ENCODE results near the gene POLR3B. TPM values are rescaled to one million over a fixed set of nuclear protein-coding genes. Genes with fewer than 3 reads are reported as not detected.

POLR3B gene
- total RNA-seq, 1 donor from 2014 or later = 9.6 TPM

DNA sequence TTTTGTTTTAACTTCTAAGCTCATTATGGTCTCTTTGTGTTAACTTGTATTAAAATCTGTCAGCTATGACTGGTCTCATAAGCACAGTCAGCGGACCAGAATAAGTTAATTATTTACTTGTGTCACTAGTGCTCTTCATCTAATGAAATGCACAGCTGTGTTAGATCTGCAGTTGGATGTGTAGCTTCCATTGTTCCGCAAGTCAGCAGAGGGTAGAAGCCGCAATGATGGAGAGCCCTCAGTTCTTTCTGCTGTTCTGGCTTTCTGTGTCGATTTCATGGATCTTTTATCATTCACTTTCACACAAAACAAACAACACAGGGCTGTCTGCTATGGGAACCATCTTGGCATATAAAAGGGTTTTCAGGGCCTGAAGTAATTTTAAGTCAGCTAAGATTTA is 136.0 kb downstream of the POLR3B start:
- peaks cover 12% of the 10 kb centered on the region for H3K4me1 Mint-ChIP-seq (ENCODE audit: low read depth)
- H3K27me3 Mint-ChIP-seq (ENCODE audit: low read depth) = no peaks in the 10 kb centered on the region
- H3K4me3 Mint-ChIP-seq (ENCODE audit: unreplicated experiment) = no peak overlapping the region
- TF ChIP-seq, protein P1, sequence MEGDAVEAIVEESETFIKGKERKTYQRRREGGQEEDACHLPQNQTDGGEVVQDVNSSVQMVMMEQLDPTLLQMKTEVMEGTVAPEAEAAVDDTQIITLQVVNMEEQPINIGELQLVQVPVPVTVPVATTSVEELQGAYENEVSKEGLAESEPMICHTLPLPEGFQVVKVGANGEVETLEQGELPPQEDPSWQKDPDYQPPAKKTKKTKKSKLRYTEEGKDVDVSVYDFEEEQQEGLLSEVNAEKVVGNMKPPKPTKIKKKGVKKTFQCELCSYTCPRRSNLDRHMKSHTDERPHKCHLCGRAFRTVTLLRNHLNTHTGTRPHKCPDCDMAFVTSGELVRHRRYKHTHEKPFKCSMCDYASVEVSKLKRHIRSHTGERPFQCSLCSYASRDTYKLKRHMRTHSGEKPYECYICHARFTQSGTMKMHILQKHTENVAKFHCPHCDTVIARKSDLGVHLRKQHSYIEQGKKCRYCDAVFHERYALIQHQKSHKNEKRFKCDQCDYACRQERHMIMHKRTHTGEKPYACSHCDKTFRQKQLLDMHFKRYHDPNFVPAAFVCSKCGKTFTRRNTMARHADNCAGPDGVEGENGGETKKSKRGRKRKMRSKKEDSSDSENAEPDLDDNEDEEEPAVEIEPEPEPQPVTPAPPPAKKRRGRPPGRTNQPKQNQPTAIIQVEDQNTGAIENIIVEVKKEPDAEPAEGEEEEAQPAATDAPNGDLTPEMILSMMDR (IDR thresholded peaks at IDR 0.05) = no peak
- DNase-seq (ENCODE audit: low spot score) = no peak
- H3K36me3 Mint-ChIP-seq (ENCODE audit: low read depth) = peaks cover 9% of the 10 kb centered on the region
- no peak overlapping the region for H3K27ac Mint-ChIP-seq (ENCODE audit: unreplicated experiment)
- H3K9me3 Mint-ChIP-seq (ENCODE audit: low read depth) = no peaks in the 10 kb centered on the region

DNA sequence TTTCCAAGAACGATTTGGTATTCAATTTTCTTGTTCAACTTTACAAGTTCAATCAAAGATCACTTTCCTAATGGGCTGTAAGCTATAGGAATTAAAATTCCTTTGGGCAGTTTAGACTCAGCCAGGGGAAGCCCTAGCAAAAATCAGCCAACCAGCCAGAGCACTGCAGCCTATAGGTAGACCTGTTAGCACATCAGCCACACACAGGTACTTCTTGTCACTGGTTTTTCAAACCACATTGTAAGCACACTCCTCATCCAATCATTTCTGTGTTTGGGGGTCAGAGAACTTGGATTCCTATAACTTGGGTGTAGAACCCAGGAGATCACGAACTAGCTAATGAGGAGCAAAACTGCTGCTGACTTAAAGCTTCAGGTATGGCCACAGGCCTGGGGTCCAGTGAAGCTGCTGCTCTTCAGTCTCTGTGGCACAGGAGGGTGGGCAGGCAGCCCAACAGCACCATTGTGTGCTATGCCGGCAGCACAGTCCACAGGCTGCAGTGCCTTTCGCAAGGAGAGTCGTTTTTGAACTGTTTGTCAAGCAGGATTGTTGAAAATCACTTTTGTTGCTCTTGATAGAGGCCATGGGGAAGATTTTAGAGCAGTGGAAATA is 137.9 kb downstream of the POLR3B start:
- H3K4me1 Mint-ChIP-seq (ENCODE audit: low read depth) = peaks cover 12% of the 10 kb centered on the region
- peaks cover 19% of the 10 kb centered on the region for H3K36me3 Mint-ChIP-seq (ENCODE audit: low read depth)
- TF ChIP-seq, protein P1 (IDR thresholded peaks at IDR 0.05) = no peak
- H3K27ac Mint-ChIP-seq (ENCODE audit: unreplicated experiment) = no peak overlapping the region
- no peaks in the 10 kb centered on the region for H3K27me3 Mint-ChIP-seq (ENCODE audit: low read depth)
- H3K4me3 Mint-ChIP-seq (ENCODE audit: unreplicated experiment) = no peak overlapping the region
- no peaks in the 10 kb centered on the region for H3K9me3 Mint-ChIP-seq (ENCODE audit: low read depth)
- DNase-seq (ENCODE audit: low spot score) = no peak

DNA sequence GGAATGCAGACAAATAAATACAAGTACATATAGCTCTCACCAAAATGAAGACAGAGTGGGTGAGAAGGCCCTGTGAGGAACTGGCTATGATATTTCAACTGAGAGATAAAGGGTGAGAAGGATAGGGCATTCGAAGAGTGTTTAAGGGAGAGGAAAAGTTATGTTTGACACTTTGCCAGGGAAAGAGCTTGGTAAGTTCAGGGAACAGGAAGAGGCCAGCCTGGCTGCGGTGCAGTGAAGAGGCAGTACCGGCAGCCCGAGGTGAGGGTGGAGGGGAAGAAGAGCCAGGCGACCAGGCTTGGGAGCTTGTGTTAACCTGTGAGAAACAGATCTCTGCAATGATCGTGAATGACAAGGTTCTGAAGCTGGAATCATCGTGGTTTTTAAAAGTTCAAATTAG is 140.5 kb downstream of the POLR3B start:
- peaks cover 31% of the 10 kb centered on the region for H3K36me3 Mint-ChIP-seq (ENCODE audit: low read depth)
- peaks cover 12% of the 10 kb centered on the region for H3K4me1 Mint-ChIP-seq (ENCODE audit: low read depth)
- H3K27ac Mint-ChIP-seq (ENCODE audit: unreplicated experiment) = peak overlapping the region; percentile 18
- DNase-seq (ENCODE audit: low spot score) = no peak
- H3K9me3 Mint-ChIP-seq (ENCODE audit: low read depth) = no peaks in the 10 kb centered on the region
- H3K27me3 Mint-ChIP-seq (ENCODE audit: low read depth) = no peaks in the 10 kb centered on the region
- TF ChIP-seq, protein P1 (IDR thresholded peaks at IDR 0.05) = no peak
- H3K4me3 Mint-ChIP-seq (ENCODE audit: unreplicated experiment) = no peak overlapping the region

DNA sequence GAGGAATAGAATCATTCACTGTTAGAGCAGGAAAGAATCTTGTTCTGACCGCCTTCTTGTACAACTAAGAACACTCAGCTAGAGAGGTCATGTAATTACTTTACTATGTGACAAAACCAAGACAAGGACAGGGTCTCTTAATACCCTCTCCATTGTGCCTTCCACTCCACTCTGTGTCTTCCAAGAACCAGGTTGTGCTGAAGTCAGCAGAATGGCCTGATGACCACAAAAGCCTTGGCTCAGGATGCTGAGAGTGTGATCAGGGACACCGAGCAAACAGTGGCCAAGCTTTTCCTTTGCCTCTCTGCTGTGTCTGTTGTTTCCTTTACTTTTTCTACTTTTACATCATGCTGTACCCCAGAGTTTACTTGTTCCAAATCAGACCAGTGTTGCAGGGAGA is 142.1 kb downstream of the POLR3B start:
- H3K9me3 Mint-ChIP-seq (ENCODE audit: low read depth) = no peaks in the 10 kb centered on the region
- H3K4me3 Mint-ChIP-seq (ENCODE audit: unreplicated experiment) = no peak overlapping the region
- DNase-seq (ENCODE audit: low spot score) = no peak
- H3K36me3 Mint-ChIP-seq (ENCODE audit: low read depth) = peaks cover 36% of the 10 kb centered on the region
- no peaks in the 10 kb centered on the region for H3K27me3 Mint-ChIP-seq (ENCODE audit: low read depth)
- no peak overlapping the region for H3K27ac Mint-ChIP-seq (ENCODE audit: unreplicated experiment)
- H3K4me1 Mint-ChIP-seq (ENCODE audit: low read depth) = peaks cover 7% of the 10 kb centered on the region
- TF ChIP-seq, protein P1 (IDR thresholded peaks at IDR 0.05) = no peak

DNA sequence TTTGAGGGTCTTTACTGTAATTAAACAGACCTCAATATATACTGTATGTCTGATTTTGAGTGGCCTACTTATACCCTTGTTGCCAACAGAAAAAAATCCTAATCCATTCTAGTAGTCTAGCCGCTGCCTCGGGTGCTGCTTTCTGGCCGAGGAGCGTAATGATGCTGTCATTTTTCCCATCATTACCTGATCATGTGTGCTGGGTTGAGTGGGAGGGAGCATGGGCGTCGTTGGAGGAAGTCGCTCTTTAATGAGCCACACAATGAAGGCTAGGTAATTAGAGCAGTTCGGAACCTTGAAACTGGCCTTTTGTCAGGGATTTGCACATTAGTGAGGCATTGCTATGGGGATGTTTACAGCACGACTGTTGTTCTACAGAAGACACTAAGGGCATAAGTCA is 149.1 kb downstream of the POLR3B start:
- no peak for DNase-seq (ENCODE audit: low spot score)
- Mint-ChIP-seq H3K27ac (ENCODE audit: unreplicated experiment) (no peak overlapping the region), H3K4me3 (ENCODE audit: unreplicated experiment) (no peak overlapping the region), H3K9me3 (ENCODE audit: low read depth) (no peaks in the 10 kb centered on the region), H3K4me1 (ENCODE audit: low read depth) (no peaks in the 10 kb centered on the region), H3K36me3 (ENCODE audit: low read depth) (peaks cover 34% of the 10 kb centered on the region), H3K27me3 (ENCODE audit: low read depth) (no peaks in the 10 kb centered on the region)
- TF ChIP-seq, protein P1 (IDR thresholded peaks at IDR 0.05) = no peak

Measured in chondrocyte (in vitro differentiated cells).